ENCODE data around the gene UBA52. TPM values are rescaled to one million over a fixed set of nuclear protein-coding genes. Genes with fewer than 3 reads are reported as not detected.

The UBA52 gene
- total and polyA plus RNA-seq, 2 of the 13 experiments (the other 11 are each of a cell fraction or from before 2014, with no cell fraction given) = 959 to 1,782 TPM

GRCh38 chr19:18588611-18589379 lies 17.1 kb downstream of the UBA52 start, which contains the start of gene REX1BD (continued):
- TF ChIP-seq GMEB1 (CRISPR knock-in tag; IDR thresholded peaks at IDR 0.05; ENCODE audit: borderline replicate concordance) = peak; percentile 73
- no peak; the same call in 1 of the 2 replicates for TF ChIP-seq ZNF263 (CRISPR knock-in tag; IDR thresholded peaks at IDR 0.05)
- no peak for TF ChIP-seq ZNF282 (IDR thresholded peaks at IDR 0.05; ENCODE audit: partially characterized antibody)
- no peak for TF ChIP-seq ZNF790 (CRISPR knock-in tag; IDR thresholded peaks at IDR 0.05; ENCODE audit: borderline replicate concordance)
- no peak for TF ChIP-seq MZF1 (CRISPR knock-in tag; IDR thresholded peaks at IDR 0.05; ENCODE audit: borderline replicate concordance)
- TF ChIP-seq TAF1 (CRISPR knock-in tag; IDR thresholded peaks at IDR 0.05) = peak; percentile 91
- TF ChIP-seq SMYD3 (CRISPR knock-in tag; IDR thresholded peaks at IDR 0.05) = no peak
- 0 out of 2 replicates have a peak, but pooled peaks have one; percentile 66 for TF ChIP-seq ZNF512 (CRISPR knock-in tag; IDR thresholded peaks at IDR 0.05)
- TF ChIP-seq DPF2 (CRISPR knock-in tag; IDR thresholded peaks at IDR 0.05; ENCODE audit: borderline replicate concordance, low read depth) = peak; percentile 22; the same call in 1 of the 2 replicates
- TF ChIP-seq ZNF691 (CRISPR knock-in tag; IDR thresholded peaks at IDR 0.05; ENCODE audit: borderline replicate concordance, low read depth) = peak; percentile 87; the same call in 1 of the 2 replicates
- peak; percentile 95 for TF ChIP-seq XRCC5 (optimal IDR thresholded peaks at IDR 0.05; ENCODE audit: low read length)
- peak; percentile 76; the same call in 1 of the 2 replicates for TF ChIP-seq IRF2 (CRISPR knock-in tag; IDR thresholded peaks at IDR 0.05)
- TF ChIP-seq ZNF549 (CRISPR knock-in tag; IDR thresholded peaks at IDR 0.05) = no peak
- peak; percentile 82 for TF ChIP-seq ZNF121 (CRISPR knock-in tag; IDR thresholded peaks at IDR 0.05)
- no peak for TF ChIP-seq SMARCE1 (IDR thresholded peaks at IDR 0.05; ENCODE audit: borderline replicate concordance)
- TF ChIP-seq PBX3 (CRISPR knock-in tag; IDR thresholded peaks at IDR 0.05; ENCODE audit: borderline replicate concordance) = no peak
- no peak; the same call in none of the 2 replicates for TF ChIP-seq ZNF557 (CRISPR knock-in tag; IDR thresholded peaks at IDR 0.05)
- no peak; the same call in 1 of the 2 replicates for TF ChIP-seq ZBTB3 (CRISPR knock-in tag; IDR thresholded peaks at IDR 0.05; ENCODE audit: borderline replicate concordance, low read depth)
- TF ChIP-seq ZNF20 (CRISPR knock-in tag; IDR thresholded peaks at IDR 0.05) = no peak
- no peak for TF ChIP-seq JDP2 (CRISPR knock-in tag; IDR thresholded peaks at IDR 0.05; ENCODE audit: borderline replicate concordance)
- no peak for TF ChIP-seq PBX2 (CRISPR knock-in tag; IDR thresholded peaks at IDR 0.05)
